HepG2 (cell line): ENCODE results near the gene HDGFL2.

ENCODE experiments used
- EZH2 ChIP-seq: conservative IDR thresholded peaks from 2 replicates; pipeline ENCODE4 v1.6.1; 2012; ENCODE audit warnings: mild to moderate bottlenecking, low read depth, low read length, moderate library complexity
- POLR2A ChIP-seq, 2 experiments: IDR thresholded peaks; 2 replicates each; pipeline ENCODE4 v1.6.1; 2011; ENCODE audit warnings: low read depth in 2 of 2, low read length in 2 of 2, mild to moderate bottlenecking in 1 of 2, moderate library complexity in 1 of 2; ENCODE audit not compliant: insufficient read depth in 1 of 2
- RFX5 ChIP-seq: IDR thresholded peaks from 2 replicates; pipeline ENCODE4 v1.6.1; 2011; ENCODE audit warnings: low read depth, low read length, improper control_type of control experiment
- ZNF232 ChIP-seq: sonication (generic); formaldehyde crosslinking; IDR thresholded peaks from 2 replicates; pipeline ENCODE4 v1.4.0; 2020; ENCODE audit warnings: missing genetic modification reagents, borderline replicate concordance
- TF ChIP-seq, protein P1 (sequence below): sonication (generic); formaldehyde crosslinking; IDR thresholded peaks from 2 replicates; pipeline ENCODE4 v1.4.0; 2020; ENCODE audit warnings: missing genetic modification reagents
- TF ChIP-seq, protein P2 (sequence below): IDR thresholded peaks from 2 replicates; pipeline ENCODE4 v1.4.0; 2020; ENCODE audit warnings: mild to moderate bottlenecking, missing genetic modification reagents

DNA sequence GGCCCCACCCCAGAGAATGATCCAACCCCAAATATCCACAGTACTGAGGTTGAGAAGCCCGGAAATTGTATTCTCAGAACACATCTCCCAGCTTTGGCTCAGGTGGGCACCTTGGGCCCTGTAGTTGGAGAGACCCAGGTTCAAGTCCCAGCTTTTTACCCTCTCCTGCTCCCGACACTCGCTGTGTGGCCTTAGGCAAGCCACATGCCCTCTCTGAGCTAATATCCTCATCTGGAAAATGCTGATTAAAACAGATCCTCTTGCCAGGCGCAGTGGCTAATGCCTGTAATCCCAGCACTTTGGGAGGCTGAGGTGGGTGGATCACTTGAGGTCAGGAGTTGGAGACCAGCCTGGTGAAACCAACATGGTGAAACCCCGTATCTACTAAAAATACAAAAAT is 43.6 kb downstream of the HDGFL2 start:
- TF ChIP-seq, protein P1, sequence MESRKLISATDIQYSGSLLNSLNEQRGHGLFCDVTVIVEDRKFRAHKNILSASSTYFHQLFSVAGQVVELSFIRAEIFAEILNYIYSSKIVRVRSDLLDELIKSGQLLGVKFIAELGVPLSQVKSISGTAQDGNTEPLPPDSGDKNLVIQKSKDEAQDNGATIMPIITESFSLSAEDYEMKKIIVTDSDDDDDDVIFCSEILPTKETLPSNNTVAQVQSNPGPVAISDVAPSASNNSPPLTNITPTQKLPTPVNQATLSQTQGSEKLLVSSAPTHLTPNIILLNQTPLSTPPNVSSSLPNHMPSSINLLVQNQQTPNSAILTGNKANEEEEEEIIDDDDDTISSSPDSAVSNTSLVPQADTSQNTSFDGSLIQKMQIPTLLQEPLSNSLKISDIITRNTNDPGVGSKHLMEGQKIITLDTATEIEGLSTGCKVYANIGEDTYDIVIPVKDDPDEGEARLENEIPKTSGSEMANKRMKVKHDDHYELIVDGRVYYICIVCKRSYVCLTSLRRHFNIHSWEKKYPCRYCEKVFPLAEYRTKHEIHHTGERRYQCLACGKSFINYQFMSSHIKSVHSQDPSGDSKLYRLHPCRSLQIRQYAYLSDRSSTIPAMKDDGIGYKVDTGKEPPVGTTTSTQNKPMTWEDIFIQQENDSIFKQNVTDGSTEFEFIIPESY (CRISPR knock-in tag): no peak
- TF ChIP-seq POLR2A (IDR thresholded peaks at IDR 0.05; ENCODE audit: insufficient read depth in 1 of 2, low read depth in 2 of 2, low read length in 2 of 2): no peak
- TF ChIP-seq EZH2: no peak
- TF ChIP-seq ZNF232 (CRISPR knock-in tag): no peak
- no peak for TF ChIP-seq RFX5
- TF ChIP-seq, protein P2, sequence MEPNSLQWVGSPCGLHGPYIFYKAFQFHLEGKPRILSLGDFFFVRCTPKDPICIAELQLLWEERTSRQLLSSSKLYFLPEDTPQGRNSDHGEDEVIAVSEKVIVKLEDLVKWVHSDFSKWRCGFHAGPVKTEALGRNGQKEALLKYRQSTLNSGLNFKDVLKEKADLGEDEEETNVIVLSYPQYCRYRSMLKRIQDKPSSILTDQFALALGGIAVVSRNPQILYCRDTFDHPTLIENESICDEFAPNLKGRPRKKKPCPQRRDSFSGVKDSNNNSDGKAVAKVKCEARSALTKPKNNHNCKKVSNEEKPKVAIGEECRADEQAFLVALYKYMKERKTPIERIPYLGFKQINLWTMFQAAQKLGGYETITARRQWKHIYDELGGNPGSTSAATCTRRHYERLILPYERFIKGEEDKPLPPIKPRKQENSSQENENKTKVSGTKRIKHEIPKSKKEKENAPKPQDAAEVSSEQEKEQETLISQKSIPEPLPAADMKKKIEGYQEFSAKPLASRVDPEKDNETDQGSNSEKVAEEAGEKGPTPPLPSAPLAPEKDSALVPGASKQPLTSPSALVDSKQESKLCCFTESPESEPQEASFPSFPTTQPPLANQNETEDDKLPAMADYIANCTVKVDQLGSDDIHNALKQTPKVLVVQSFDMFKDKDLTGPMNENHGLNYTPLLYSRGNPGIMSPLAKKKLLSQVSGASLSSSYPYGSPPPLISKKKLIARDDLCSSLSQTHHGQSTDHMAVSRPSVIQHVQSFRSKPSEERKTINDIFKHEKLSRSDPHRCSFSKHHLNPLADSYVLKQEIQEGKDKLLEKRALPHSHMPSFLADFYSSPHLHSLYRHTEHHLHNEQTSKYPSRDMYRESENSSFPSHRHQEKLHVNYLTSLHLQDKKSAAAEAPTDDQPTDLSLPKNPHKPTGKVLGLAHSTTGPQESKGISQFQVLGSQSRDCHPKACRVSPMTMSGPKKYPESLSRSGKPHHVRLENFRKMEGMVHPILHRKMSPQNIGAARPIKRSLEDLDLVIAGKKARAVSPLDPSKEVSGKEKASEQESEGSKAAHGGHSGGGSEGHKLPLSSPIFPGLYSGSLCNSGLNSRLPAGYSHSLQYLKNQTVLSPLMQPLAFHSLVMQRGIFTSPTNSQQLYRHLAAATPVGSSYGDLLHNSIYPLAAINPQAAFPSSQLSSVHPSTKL: no peak
